ENCODE measurements around the gene EXTL2. TPM values are rescaled to one million over a fixed set of nuclear protein-coding genes. Genes with fewer than 3 reads are reported as not detected.

Gene EXTL2
- total and polyA plus RNA-seq, 9 of the 15 experiments (the other 6 are each of a cell fraction or from before 2014, with no cell fraction given), result 8.5 to 40.7 (median 26.0) TPM

GRCh38 chr1:100851726-100852125 lies 42.9 kb downstream of the EXTL2 start:
- no peak for DNase-seq (ENCODE audit: extremely low read depth in 1 of 4, low spot score in 3 of 4)
- POLR2A ChIA-PET, result no interaction called here
- Histone ChIP-seq H3K4me2 (ENCODE audit: insufficient read depth, low read length) (no peak overlapping the region), H2AFZ (ENCODE audit: low read depth, low read length) (no peak overlapping the region), H3K27me3 (ENCODE audit: control insufficient read depth in 2 of 2, insufficient read depth in 2 of 2, low read length in 2 of 2) (no peaks in the 10 kb centered on the region), H3K27ac (ENCODE audit: extremely low read depth, low read depth, low read length) (no peak overlapping the region), H3K9me3 (replicated peaks; ENCODE audit: control insufficient read depth, insufficient read depth, low read depth, low read length) (no peaks in the 10 kb centered on the region), H3K36me3 (ENCODE audit: control insufficient read depth, insufficient read depth, low read length) (no peaks in the 10 kb centered on the region), H3K79me2 (ENCODE audit: control insufficient read depth, insufficient read depth, low read length) (no peaks in the 10 kb centered on the region), H3K4me1 (replicated peaks in 1 of 2; ENCODE audit: control insufficient read depth in 2 of 2, insufficient read depth in 2 of 2, low read length in 2 of 2) (no peaks in the 10 kb centered on the region; a peak in 1 of 5 replicates), H4K20me1 (replicated peaks; ENCODE audit: control insufficient read depth, insufficient read depth, low read length) (no peaks in the 10 kb centered on the region), H3K4me3 (no peak overlapping the region), H3K9ac (ENCODE audit: insufficient read depth in 1 of 2, low read depth in 2 of 2, low read length in 2 of 2) (no peak overlapping the region), H3K9me1 (ENCODE audit: control insufficient read depth, insufficient read depth, low read length) (no peaks in the 10 kb centered on the region)
- 30% methylated on average over 5 of the region's 5 CpGs for WGBS (ENCODE audit: insufficient coverage, low coverage, missing lambda C conversion rate)
- no peak for FAIRE-seq
- no TSS peak for BruUV-seq (replicated peaks)
- CTCF ChIA-PET (ENCODE audit: low intra/inter-chr PET ratio), result no interaction called here
- TF ChIP-seq SUPT5H (IDR thresholded peaks at IDR 0.05) (no peak), SRF (CRISPR knock-in tag; IDR thresholded peaks at IDR 0.05) (no peak)
- in situ Hi-C loops (cut with MboI), result loop anchor here (25.0 kb wide), 1 partner anchor 364 kb away; no protein-coding TSS in a partner anchor
- intact Hi-C loops (cut with micrococcal nuclease), result no loop called here
- no peak for ATAC-seq

GRCh38 chr1:100847361-100848082 lies 47.1 kb downstream of the EXTL2 start:
- no peaks in the 10 kb centered on the region for H3K9me3 ChIP-seq (replicated peaks; ENCODE audit: control insufficient read depth, insufficient read depth, low read depth, low read length)
- H3K27me3 ChIP-seq (ENCODE audit: control insufficient read depth in 2 of 2, insufficient read depth in 2 of 2, low read length in 2 of 2), result no peaks in the 10 kb centered on the region
- DNase-seq (ENCODE audit: extremely low read depth in 1 of 4, low spot score in 3 of 4) (no peak), FAIRE-seq (no peak), ATAC-seq (no peak)
- ChIA-PET CTCF (ENCODE audit: low intra/inter-chr PET ratio) (no interaction called here), POLR2A (no interaction called here)
- no peak overlapping the region for H3K9ac ChIP-seq (ENCODE audit: insufficient read depth in 1 of 2, low read depth in 2 of 2, low read length in 2 of 2)
- in situ Hi-C loops (cut with MboI), result no loop called here
- H3K36me3 ChIP-seq (ENCODE audit: control insufficient read depth, insufficient read depth, low read length), result no peaks in the 10 kb centered on the region
- no peaks in the 10 kb centered on the region for H4K20me1 ChIP-seq (replicated peaks; ENCODE audit: control insufficient read depth, insufficient read depth, low read length)
- H3K4me2 ChIP-seq (ENCODE audit: insufficient read depth, low read length), result no peak overlapping the region
- H3K79me2 ChIP-seq (ENCODE audit: control insufficient read depth, insufficient read depth, low read length), result no peaks in the 10 kb centered on the region
- H2AFZ ChIP-seq (ENCODE audit: low read depth, low read length), result no peak overlapping the region
- H3K4me1 ChIP-seq (replicated peaks in 1 of 2; ENCODE audit: control insufficient read depth in 2 of 2, insufficient read depth in 2 of 2, low read length in 2 of 2), result no peaks in the 10 kb centered on the region; a peak in 1 of 5 replicates
- no peak overlapping the region for H3K4me3 ChIP-seq
- intact Hi-C loops (cut with micrococcal nuclease), result no loop called here
- H3K27ac ChIP-seq (ENCODE audit: extremely low read depth, low read depth, low read length), result no peak overlapping the region
- no TSS peak for BruUV-seq (replicated peaks)
- 0% methylated on average over 2 of the region's 2 CpGs for WGBS (ENCODE audit: insufficient coverage, low coverage, missing lambda C conversion rate)
- no peaks in the 10 kb centered on the region for H3K9me1 ChIP-seq (ENCODE audit: control insufficient read depth, insufficient read depth, low read length)
- TF ChIP-seq MNT (conservative IDR thresholded peaks at IDR 0.05) (no peak), IFI16 (CRISPR knock-in tag; IDR thresholded peaks at IDR 0.05) (no peak), ARID3B (CRISPR knock-in tag; IDR thresholded peaks at IDR 0.05; ENCODE audit: borderline replicate concordance) (no peak), ZNF76 (CRISPR knock-in tag; IDR thresholded peaks at IDR 0.05; ENCODE audit: borderline replicate concordance) (no peak), SNAPC5 (CRISPR knock-in tag; IDR thresholded peaks at IDR 0.05) (no peak), ZNF324 (CRISPR knock-in tag; IDR thresholded peaks at IDR 0.05) (no peak), MAFF (IDR thresholded peaks at IDR 0.05; ENCODE audit: low read length) (no peak), MBD1 (CRISPR knock-in tag; IDR thresholded peaks at IDR 0.05) (no peak)
